SU-DHL-6 (cell line): ENCODE results near the gene ZNF346.

Source experiments
- H2AFZ ChIP-seq: fragments of 200-600 bp; sonication (generic); 2 replicates; pipeline ENCODE4 v1.6.1; 2014; ENCODE audit warnings: low read depth, mild to moderate bottlenecking, moderate library complexity, mixed read lengths, antibody characterized with exemption, low read length; ENCODE audit not compliant: severe bottlenecking
- H3F3A ChIP-seq: fragments of 200-600 bp; shearing (Covaris generic); 2 replicates; pipeline ENCODE4 v1.6.0; 2016; ENCODE audit warnings: antibody characterized with exemption, mild to moderate bottlenecking; ENCODE audit not compliant: insufficient read depth
- H3K27ac ChIP-seq: fragments of 200-600 bp; sonication (generic); 2 replicates; pipeline ENCODE4 v1.5.1; 2016; ENCODE audit warnings: low read depth, mild to moderate bottlenecking, low read length, moderate library complexity, mixed read lengths
- H3K27me3 ChIP-seq: fragments of 200-600 bp; sonication (generic), shearing (Covaris generic); 2 replicates; pipeline ENCODE4 v1.6.0; 2014; ENCODE audit warnings: mild to moderate bottlenecking, low read length
- H3K36me3 ChIP-seq: fragments of 200-600 bp; sonication (generic); 2 replicates; pipeline ENCODE4 v1.6.1; 2014; ENCODE audit warnings: mild to moderate bottlenecking, low read length, mixed read lengths
- H3K4me2 ChIP-seq: fragments of 300-600, 200-600 bp; shearing (Covaris generic), sonication (generic); 2 replicates; pipeline ENCODE4 v1.6.0; 2014; ENCODE audit warnings: low read length, low read depth, mild to moderate bottlenecking; ENCODE audit not compliant: poor library complexity, severe bottlenecking
- H3K4me3 ChIP-seq: fragments of 200-600 bp; sonication (generic); 2 replicates; pipeline ENCODE4 v1.5.1; 2014; ENCODE audit warnings: antibody characterized with exemption, low read length, mild to moderate bottlenecking, mixed read lengths; ENCODE audit not compliant: insufficient read depth, poor library complexity, severe bottlenecking
- H3K79me2 ChIP-seq: fragments of 200-600 bp; sonication (generic); 2 replicates; pipeline ENCODE4 v1.6.1; 2014; ENCODE audit warnings: mild to moderate bottlenecking, low read length, moderate library complexity; ENCODE audit not compliant: insufficient read depth
- H3K9ac ChIP-seq: fragments of 200-600 bp; sonication (generic); 2 replicates; pipeline ENCODE4 v1.7.0; 2014; ENCODE audit warnings: mild to moderate bottlenecking, low read length
- H3K9me2 ChIP-seq: fragments of 200-600 bp; sonication (generic); replicated peaks from 2 replicates; pipeline ENCODE4 v1.6.1; 2014; ENCODE audit warnings: low read length; ENCODE audit not compliant: insufficient read depth
- H3K9me3 ChIP-seq: fragments of 200-600 bp; sonication (generic); 2 replicates; pipeline ENCODE4 v1.6.1; 2014; ENCODE audit warnings: low read length, mixed read lengths; ENCODE audit not compliant: insufficient read depth
- H4K20me1 ChIP-seq: fragments of 200-600 bp; sonication (generic); 2 replicates; pipeline ENCODE4 v1.6.1; 2014; ENCODE audit warnings: low read depth, mild to moderate bottlenecking, antibody characterized with exemption, low read length, moderate library complexity, mixed read lengths
- CTCF ChIP-seq: fragments of 200-600 bp; sonication (generic); IDR thresholded peaks from one replicate; pipeline ENCODE4 v1.5.1; 2017; ENCODE audit warnings: antibody characterized with exemption, mild to moderate bottlenecking, low read length, moderate library complexity; ENCODE audit not compliant: insufficient read depth, poor library complexity, severe bottlenecking
- EZH2phosphoT487 ChIP-seq: fragments of 200-600 bp; sonication (generic), shearing (Covaris generic); conservative IDR thresholded peaks from 2 replicates; pipeline ENCODE4 v1.6.1; 2018; ENCODE audit warnings: mild to moderate bottlenecking, antibody characterized with exemption, low read length, moderate library complexity, mixed read lengths

Gene ZNF346

GRCh38 chr5:177100714-177101121 lies 78.2 kb downstream of the ZNF346 start:
- no peak overlapping the region for H2AFZ ChIP-seq
- H4K20me1 ChIP-seq, result no peaks in the 10 kb centered on the region
- H3K27me3 ChIP-seq, result no peaks in the 10 kb centered on the region
- no peaks in the 10 kb centered on the region for H3K9me2 ChIP-seq
- no peaks in the 10 kb centered on the region for H3K9me3 ChIP-seq
- H3K4me3 ChIP-seq, result no peak overlapping the region
- no peaks in the 10 kb centered on the region for H3K79me2 ChIP-seq
- no peak for TF ChIP-seq CTCF
- no peak for TF ChIP-seq EZH2phosphoT487
- no peak overlapping the region for H3K27ac ChIP-seq
- H3K36me3 ChIP-seq, result no peaks in the 10 kb centered on the region
- no peak overlapping the region for H3K9ac ChIP-seq
- no peak overlapping the region for H3K4me2 ChIP-seq
- H3F3A ChIP-seq, result no peaks in the 10 kb centered on the region

- Histone ChIP-seq H3K27ac (no peak overlapping the region), H3K9me2 (no peaks in the 10 kb centered on the region), H3K9me3 (no peaks in the 10 kb centered on the region), H3K36me3 (no peaks in the 10 kb centered on the region), H3K4me3 (no peak overlapping the region), H3K79me2 (no peaks in the 10 kb centered on the region), H3K27me3 (no peaks in the 10 kb centered on the region), H2AFZ (no peak overlapping the region), H3K9ac (no peak overlapping the region), H3K4me2 (no peak overlapping the region), H4K20me1 (no peaks in the 10 kb centered on the region), H3F3A (no peaks in the 10 kb centered on the region)
- TF ChIP-seq EZH2phosphoT487 (no peak), CTCF (no peak)
Measured at GRCh38 chr5:177103523-177104253, 81.2 kb downstream of the ZNF346 start.

- no peaks in the 10 kb centered on the region for H3K27me3 ChIP-seq
- no peaks in the 10 kb centered on the region for H3K79me2 ChIP-seq
- H3K36me3 ChIP-seq, result no peaks in the 10 kb centered on the region
- no peak for TF ChIP-seq CTCF
- no peak for TF ChIP-seq EZH2phosphoT487
- H4K20me1 ChIP-seq, result no peaks in the 10 kb centered on the region
- H3K27ac ChIP-seq, result no peak overlapping the region
- no peak overlapping the region for H3K4me2 ChIP-seq
- no peaks in the 10 kb centered on the region for H3K9me2 ChIP-seq
- no peaks in the 10 kb centered on the region for H3F3A ChIP-seq
- no peak overlapping the region for H3K4me3 ChIP-seq
- no peaks in the 10 kb centered on the region for H3K9me3 ChIP-seq
- H2AFZ ChIP-seq, result no peak overlapping the region
- H3K9ac ChIP-seq, result no peak overlapping the region
Measured at GRCh38 chr5:177105691-177106476, 83.4 kb downstream of the ZNF346 start.
